Naive B cell (primary cell): ENCODE measurements around the gene HOXB4. TPM values are rescaled to one million over a fixed set of nuclear protein-coding genes. Genes with fewer than 3 reads are reported as not detected.

Source experiments
- ATAC-seq, 2 donors: fragments of 150-1000 bp; cut with Tn5 transposase; 2 replicates each; pipeline ENCODE4 v1.10.0; 2021; ENCODE audit warnings: low read depth in 2 of 2, mild to moderate bottlenecking in 2 of 2, moderate library complexity in 2 of 2
- DNase-seq: peaks from one replicate; pipeline ENCODE4 v3.0.0; 2022
- H3K27ac Mint-ChIP-seq, 6 donors: one replicate each; pipeline ENCODE4 v1.8.0; 2020 to 2022; ENCODE audit warnings: mild to moderate bottlenecking in 6 of 6, mixed read lengths in 6 of 6, moderate library complexity in 5 of 6, inconsistent platforms in 2 of 6
- H3K27me3 Mint-ChIP-seq, 3 donors: one replicate each; pipeline ENCODE4 v1.8.0; 2021 to 2022; ENCODE audit warnings: mixed read lengths in 3 of 3, mild to moderate bottlenecking in 1 of 3
- H3K36me3 Mint-ChIP-seq, 2 donors: one replicate each; pipeline ENCODE4 v1.8.0; 2020 to 2022; ENCODE audit warnings: mixed read lengths in 2 of 2, inconsistent platforms in 1 of 2, mild to moderate bottlenecking in 1 of 2
- H3K4me1 Mint-ChIP-seq, 3 donors: one replicate each; pipeline ENCODE4 v1.8.0; 2020 to 2022; ENCODE audit warnings: mixed read lengths in 3 of 3, inconsistent platforms in 1 of 3, mild to moderate bottlenecking in 1 of 3, moderate library complexity in 1 of 3
- H3K4me3 Mint-ChIP-seq, 8 donors: one replicate each; pipeline ENCODE4 v1.8.0; 2020 to 2022; ENCODE audit warnings: mild to moderate bottlenecking in 8 of 8, mixed read lengths in 8 of 8, moderate library complexity in 8 of 8, inconsistent platforms in 2 of 8
- H3K9me3 Mint-ChIP-seq, 7 donors: one replicate each; pipeline ENCODE4 v1.8.0; 2020 to 2022; ENCODE audit warnings: mixed read lengths in 7 of 7, mild to moderate bottlenecking in 5 of 7, inconsistent platforms in 2 of 7, moderate library complexity in 1 of 7
- polyA plus RNA-seq, 6 donors: library from polyadenylated mRNA; unstranded; fragments of 300-500 nt; fragmentation: Illumina TruSeq; gene quantifications; one replicate each; pipeline ENCODE4 v1.2.3, GENCODE V29; 2021; ENCODE audit warnings: low read depth in 6 of 6

Gene HOXB4
- polyA plus RNA-seq, 6 donors from 2014 or later: 0.07 to 0.25 TPM; not detected in 4

DNA sequence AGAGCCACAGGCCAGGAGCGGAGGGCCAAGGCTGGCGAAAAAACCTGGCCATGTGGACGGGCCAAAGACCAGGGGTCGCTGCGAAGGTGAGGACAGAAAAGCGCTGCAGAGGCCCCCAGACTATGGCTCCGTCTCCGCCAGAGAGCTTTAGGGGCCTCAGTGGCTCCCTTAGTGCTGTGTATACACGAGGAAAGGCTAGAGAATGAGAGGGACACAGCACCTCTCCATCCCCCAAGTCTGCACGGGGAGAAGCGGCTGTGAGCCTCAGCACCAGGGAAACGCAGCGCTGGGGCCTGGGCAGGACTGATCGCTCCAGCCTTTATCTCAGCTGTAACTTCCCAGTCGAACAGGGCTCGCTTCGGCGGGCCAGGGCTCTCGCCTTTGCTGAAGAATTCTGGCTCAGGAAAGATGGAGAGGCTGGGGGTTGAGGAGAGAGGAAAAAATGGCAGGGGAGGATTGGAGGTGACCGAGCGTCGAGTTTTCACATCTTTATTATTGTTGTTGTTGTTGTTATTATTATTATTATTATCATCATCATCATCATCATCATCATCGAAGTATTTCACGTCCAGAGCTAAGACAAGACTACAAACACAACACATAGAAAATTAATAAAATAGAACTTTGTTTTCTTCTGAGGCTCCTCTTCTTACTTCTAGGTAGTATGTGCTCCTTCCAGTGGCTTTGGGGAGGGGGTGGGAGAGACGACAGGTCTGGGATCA, 17.3 kb upstream of the HOXB4 start:
- Mint-ChIP-seq H3K36me3 (peaks cover 0 to 7% of the 10 kb centered on the region in 2 donors), H3K4me3 (peak overlapping the region in 7 of 8 donors; percentile 30 to 82 (median 61)), H3K27me3 (peaks cover 78 to 97% (median 94%) of the 10 kb centered on the region in 3 donors), H3K27ac (peak overlapping the region in 2 of 6 donors; percentile 58 to 82), H3K9me3 (peaks cover 0 to 3% (median 0%) of the 10 kb centered on the region in 7 donors), H3K4me1 (peaks cover 44 to 61% (median 50%) of the 10 kb centered on the region in 3 donors)
- no peak for DNase-seq
- no peak for ATAC-seq

DNA sequence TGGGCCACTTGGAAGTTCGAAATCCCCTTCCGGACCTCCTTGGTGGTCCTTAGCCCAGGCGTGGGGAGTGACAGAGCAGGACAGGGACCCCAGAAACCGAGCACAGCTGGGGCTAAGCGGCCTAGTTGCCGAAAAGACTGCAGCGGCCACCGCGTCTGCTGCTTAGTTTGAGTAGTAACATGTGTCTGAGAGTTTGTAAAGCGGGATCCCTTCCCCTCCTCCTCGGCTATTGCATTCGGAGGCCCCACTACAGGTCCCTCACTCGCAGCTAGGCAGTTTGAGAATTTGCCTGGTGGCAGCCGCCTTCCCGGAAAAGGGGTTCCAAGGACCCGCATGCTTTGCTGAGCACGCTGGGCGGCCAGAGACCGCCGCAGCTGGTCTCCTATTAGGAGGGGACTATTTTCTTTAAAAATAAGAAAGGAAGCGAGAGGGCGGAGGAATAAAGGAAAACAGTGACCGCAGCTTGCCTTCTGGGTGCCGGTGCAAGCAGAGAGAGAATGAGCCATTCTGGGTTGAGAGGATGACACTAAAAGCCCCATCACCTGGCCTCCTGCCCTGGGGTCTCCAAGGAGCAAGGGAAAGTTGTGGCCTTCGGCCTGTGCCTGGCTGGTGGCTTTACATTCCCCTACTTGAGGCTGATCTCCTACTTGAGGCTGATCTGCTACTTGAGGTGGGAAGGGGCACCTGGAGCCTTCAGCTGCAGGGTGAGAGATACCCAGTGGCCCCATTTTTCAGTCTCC, 16.6 kb upstream of the HOXB4 start:
- Mint-ChIP-seq H3K4me1 (peaks cover 51 to 68% (median 58%) of the 10 kb centered on the region in 3 donors), H3K4me3 (peak overlapping the region in 6 of 8 donors; percentile 15 to 79 (median 48)), H3K27me3 (peaks cover 78 to 97% (median 94%) of the 10 kb centered on the region in 3 donors)

DNA sequence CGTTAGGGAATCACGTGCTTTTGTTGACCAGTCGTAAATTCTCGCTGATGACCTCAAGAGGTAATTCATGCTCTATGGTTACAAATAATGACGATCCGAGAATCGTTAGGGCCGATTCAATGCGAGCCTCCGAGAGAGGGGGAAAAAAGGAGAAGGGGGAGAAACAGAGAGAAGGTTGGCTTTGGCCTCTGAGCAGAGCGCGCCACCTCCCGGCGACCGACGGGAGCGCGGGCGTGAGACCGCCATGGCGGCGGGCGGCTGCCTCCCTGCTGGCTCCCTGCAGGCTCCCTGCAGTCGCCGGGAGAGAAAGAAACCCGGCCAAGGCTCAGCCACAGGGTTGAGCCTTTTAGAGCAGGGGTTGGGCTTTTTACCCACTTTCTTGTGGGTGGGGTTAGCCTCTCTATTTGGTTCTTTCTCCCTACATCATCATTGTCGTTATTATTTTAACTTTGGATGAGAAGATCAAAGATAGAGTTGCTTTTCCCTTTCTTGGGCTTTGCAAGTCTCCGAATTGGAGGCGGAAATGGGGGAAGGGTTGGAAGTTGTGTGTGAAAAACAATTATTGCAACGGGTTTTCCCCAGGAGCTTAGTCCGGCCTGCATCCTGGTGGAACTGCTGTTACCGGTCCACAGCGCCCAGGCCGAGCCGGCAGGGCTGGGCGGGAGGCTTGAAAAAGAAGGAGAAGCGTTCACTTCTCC, 15.8 kb upstream of the HOXB4 start:
- Mint-ChIP-seq H3K9me3 (peaks cover 0 to 3% (median 0%) of the 10 kb centered on the region in 7 donors), H3K27ac (peak overlapping the region in 2 of 6 donors; percentile 82 to 87)

More for the DNA sequence above, 16.6 kb upstream of the HOXB4 start:
- H3K27ac Mint-ChIP-seq: peak overlapping the region in 2 of 6 donors; percentile 42 to 82
- H3K36me3 Mint-ChIP-seq: peaks cover 0 to 7% of the 10 kb centered on the region in 2 donors
- ATAC-seq (no peak), DNase-seq (no peak)
- H3K9me3 Mint-ChIP-seq: peaks cover 0 to 3% (median 0%) of the 10 kb centered on the region in 7 donors

DNA sequence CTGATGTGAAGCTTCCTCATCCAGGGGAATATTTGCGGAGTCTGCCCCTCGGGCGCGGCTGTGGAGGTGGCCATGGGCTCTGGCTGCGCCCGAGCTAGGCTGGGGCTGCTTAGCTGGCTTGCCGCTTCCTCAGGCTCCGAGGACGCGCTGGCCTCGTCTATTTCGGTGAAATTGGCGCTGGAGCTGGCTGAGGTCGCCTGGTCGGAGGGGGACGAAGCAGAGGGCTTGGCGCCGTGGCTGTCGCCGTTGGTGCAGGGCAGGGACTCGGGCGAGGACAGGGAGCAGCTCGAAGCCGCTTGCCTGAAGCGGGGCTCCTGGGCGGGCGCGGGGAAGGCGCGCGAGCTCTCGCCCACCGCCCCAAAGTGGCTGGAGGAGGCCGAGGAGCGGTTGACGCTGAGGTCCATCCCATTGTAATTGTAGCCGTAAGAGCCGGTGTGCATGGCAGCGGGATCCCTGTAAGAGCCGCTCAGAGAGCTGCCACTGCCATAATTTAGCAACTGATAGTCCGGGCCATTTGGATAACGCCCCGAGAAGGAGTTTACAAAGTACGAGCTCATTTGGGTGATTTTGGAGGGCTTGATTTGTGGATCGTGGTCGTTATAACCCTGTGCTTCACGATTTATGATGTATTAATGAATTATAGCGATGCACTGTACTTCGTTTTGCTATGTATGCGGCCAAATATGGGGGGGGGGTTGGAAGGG, 15.1 kb upstream of the HOXB4 start, which contains the start of gene HOXB5:
HOXB5 (minus strand) TSS at position 654 of the 704 bp plus-strand sequence; CDS start at position 557, 97 bp downstream.
- no peak for DNase-seq
- Mint-ChIP-seq H3K4me1 (peaks cover 52 to 69% (median 60%) of the 10 kb centered on the region in 3 donors), H3K36me3 (peaks cover 0 to 7% of the 10 kb centered on the region in 2 donors), H3K9me3 (peaks cover 0 to 3% (median 0%) of the 10 kb centered on the region in 7 donors), H3K27ac (peak within 1 kb of the TSS in 2 of 6 donors; percentile 87 to 94), H3K27me3 (peaks cover 77 to 97% (median 94%) of the 10 kb centered on the region in 3 donors), H3K4me3 (peak within 1 kb of the TSS; percentile 74 to 84 (median 78))
- ATAC-seq: peak; percentile 19 to 24

More for the DNA sequence above, 15.8 kb upstream of the HOXB4 start:
- Mint-ChIP-seq H3K36me3 (peaks cover 0 to 7% of the 10 kb centered on the region in 2 donors), H3K4me1 (peaks cover 52 to 73% (median 63%) of the 10 kb centered on the region in 3 donors), H3K27me3 (peaks cover 77 to 97% (median 94%) of the 10 kb centered on the region in 3 donors), H3K4me3 (peak overlapping the region; percentile 44 to 84 (median 74))
- peak; percentile 81 for DNase-seq
- ATAC-seq: peak; percentile 41 to 60

DNA sequence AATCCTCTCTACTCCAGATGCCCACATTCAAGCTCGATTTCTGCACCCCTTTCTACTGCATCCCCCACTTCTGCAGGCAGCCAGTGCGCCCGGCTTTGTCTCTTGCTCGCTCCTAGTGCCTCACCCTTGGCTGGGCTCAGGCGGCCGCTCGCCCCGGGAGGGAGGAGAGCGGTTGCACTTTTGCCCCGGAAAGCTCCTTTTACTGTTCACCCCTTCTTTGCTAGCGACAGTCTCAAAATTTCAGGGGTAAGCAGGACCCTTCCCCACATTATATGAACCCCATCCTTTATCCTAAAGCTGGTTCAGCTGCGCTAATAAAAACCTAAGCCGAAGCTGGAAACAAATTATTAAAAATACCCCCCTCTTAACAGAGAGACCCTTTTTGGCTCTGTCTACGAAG, 14.4 kb upstream of the HOXB4 start:
- Mint-ChIP-seq H3K27ac (peak overlapping the region in 1 of 6 donors; percentile 87), H3K4me1 (peaks cover 48 to 62% (median 54%) of the 10 kb centered on the region in 3 donors), H3K36me3 (peaks cover 0 to 7% of the 10 kb centered on the region in 2 donors), H3K9me3 (peaks cover 0 to 3% (median 0%) of the 10 kb centered on the region in 7 donors), H3K27me3 (peaks cover 77 to 97% (median 94%) of the 10 kb centered on the region in 3 donors), H3K4me3 (peak overlapping the region; percentile 15 to 84 (median 78))
- ATAC-seq: peak; percentile 34 to 47
- DNase-seq: no peak

DNA sequence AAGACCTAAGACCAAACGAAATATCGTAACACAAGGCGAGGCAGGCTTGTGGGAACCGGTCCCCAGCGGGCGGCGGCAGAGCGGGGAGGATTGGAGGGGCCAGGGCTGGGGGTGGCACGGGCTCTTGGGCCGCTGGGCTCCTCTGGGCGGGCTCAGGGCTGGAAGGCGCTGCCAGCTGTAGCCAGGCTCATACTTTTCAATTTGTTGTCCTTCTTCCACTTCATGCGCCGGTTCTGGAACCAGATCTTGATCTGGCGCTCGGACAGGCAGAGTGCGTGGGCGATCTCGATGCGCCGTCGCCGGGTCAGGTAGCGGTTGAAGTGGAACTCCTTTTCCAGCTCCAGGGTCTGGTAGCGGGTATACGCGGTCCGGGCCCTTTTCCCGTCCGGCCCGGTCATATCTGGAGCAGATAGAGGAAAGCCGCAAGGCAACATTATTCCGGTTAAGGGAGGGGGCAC, 13.9 kb upstream of the HOXB4 start:
- Mint-ChIP-seq H3K27ac (no peak overlapping the region), H3K36me3 (peaks cover 0 to 7% of the 10 kb centered on the region in 2 donors), H3K4me3 (peak overlapping the region in 5 of 8 donors; percentile 29 to 82 (median 74)), H3K9me3 (no peaks in the 10 kb centered on the region), H3K4me1 (peaks cover 45 to 57% (median 52%) of the 10 kb centered on the region in 3 donors), H3K27me3 (peaks cover 79 to 97% (median 94%) of the 10 kb centered on the region in 3 donors)
- ATAC-seq: peak; percentile 2 to 9
- DNase-seq: no peak

DNA sequence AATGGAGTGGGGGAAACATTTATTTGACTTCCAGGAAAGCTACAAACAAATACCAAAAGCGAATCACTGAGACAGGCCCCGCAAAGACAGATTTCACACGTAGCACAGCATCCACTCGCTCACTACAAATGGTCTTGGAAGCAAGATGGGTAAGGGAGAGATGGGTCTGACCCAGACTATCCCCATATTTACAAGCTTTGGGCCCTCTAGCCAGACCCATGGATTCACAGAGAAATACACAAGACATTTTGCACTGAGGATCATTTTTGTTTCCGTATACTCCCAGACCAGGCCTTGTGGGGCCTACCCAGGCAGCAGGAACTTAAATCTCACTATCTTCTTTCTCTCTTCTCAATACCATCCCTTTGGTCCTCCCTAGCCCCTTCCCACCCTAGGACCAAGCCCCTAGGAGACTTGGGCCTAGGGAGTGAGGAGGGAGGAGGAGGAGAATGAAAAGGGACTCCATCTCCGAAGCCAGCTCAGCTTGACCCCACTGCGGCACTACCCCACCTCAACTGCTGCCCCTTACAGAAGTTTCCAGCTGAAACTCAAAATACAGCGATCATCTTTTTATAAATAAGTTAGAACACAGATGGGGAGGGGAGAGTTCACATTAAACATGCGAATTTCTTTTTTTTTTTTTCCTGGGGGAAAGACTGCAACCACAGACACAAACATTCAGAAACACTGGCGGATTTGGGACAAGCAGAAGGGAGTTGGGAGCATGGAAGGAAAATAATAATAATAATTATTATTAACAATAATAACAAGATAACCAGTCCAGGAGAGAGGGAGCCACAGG, 13.3 kb upstream of the HOXB4 start:
- peaks cover 0 to 5% of the 10 kb centered on the region in 2 donors for H3K36me3 Mint-ChIP-seq
- no peak for DNase-seq
- peaks cover 40 to 53% (median 48%) of the 10 kb centered on the region in 3 donors for H3K4me1 Mint-ChIP-seq
- ATAC-seq: no peak
- H3K4me3 Mint-ChIP-seq: peak overlapping the region in 5 of 8 donors; percentile 9 to 82 (median 42)
- H3K27me3 Mint-ChIP-seq: peaks cover 79 to 97% (median 94%) of the 10 kb centered on the region in 3 donors
- no peaks in the 10 kb centered on the region for H3K9me3 Mint-ChIP-seq
- H3K27ac Mint-ChIP-seq: peak overlapping the region in 2 of 6 donors; percentile 3 to 87

DNA sequence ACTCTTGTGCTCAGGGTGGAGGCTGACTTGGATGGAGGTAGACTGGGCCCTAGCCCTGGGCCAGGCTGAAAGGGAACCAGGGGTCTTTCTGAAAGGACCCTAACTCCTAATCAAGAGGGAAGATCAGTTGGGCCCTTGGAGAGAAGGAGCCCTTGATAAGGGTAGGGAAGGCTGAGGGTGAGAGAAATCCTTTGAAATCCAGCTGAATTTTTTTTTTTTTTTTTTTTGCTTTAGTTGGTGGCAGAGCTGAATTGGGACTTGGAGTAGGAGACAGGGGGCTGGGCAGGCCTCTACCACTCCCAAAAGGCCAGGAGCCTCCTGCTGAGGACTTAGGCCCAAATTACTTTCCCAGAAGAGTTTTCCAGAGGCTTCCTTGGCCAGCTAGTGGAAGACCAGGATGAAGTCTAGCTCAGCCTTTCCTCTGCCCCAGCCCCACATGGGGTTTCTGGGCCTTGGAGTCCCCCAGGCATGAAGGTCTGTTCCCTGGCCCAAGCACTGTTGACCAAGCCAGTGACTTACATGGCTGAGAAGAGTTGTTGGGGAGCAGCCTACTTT, 12.5 kb upstream of the HOXB4 start:
- DNase-seq (no peak), ATAC-seq (no peak)
- peak overlapping the region in 4 of 8 donors; percentile 25 to 82 (median 64) for H3K4me3 Mint-ChIP-seq
- H3K27me3 Mint-ChIP-seq: peaks cover 78 to 97% (median 94%) of the 10 kb centered on the region in 3 donors
- H3K36me3 Mint-ChIP-seq: no peaks in the 10 kb centered on the region
- peaks cover 44 to 53% (median 50%) of the 10 kb centered on the region in 3 donors for H3K4me1 Mint-ChIP-seq
- H3K27ac Mint-ChIP-seq: peak overlapping the region in 1 of 6 donors; percentile 87
- no peaks in the 10 kb centered on the region for H3K9me3 Mint-ChIP-seq

DNA sequence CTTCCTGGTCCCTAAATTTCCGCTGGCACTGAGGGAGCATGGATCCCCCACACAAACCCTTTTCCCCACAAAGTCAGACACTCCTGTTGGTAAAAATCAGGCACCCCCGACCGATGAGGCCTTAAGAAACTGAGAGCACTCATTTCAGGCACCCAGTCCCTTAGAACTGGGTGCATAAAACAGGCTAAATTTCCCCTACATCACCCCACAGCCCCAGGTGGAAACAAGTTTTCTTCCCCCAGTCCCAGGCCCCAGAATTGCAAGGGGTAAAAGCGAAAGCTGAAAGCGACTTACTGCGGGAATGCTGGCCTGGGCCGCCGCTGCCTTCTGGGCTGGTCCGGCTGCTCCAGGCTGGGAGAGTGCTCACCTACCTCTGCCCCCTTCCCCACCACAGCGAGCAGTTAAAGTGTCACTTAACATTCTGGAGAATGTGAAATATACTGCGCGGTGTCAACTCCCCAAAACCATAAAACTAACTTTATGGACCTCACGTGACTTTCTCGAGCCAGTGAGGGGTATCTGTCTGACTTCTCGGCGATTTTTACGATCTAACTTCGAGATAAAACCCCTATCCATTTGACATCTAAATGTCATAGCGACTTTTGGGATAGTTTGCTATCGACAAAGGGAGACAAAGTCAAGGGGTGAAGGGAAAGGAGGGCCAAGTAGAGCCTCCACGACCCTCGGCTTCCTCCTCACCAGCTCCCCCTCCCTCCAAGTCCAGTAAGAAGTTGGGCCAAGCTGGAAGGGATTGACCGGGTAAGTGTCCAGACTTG, 11.9 kb upstream of the HOXB4 start, which contains the start of gene HOXB3:
HOXB3 (minus strand) TSS at position 411 of the 776 bp plus-strand sequence. CDS start 37,767 bp downstream, outside the sequence.
- DNase-seq (no peak), ATAC-seq (no peak)
- Mint-ChIP-seq H3K27me3 (peaks cover 80 to 97% (median 94%) of the 10 kb centered on the region in 3 donors), H3K4me3 (peak within 1 kb of the TSS; percentile 44 to 89 (median 70)), H3K9me3 (no peaks in the 10 kb centered on the region), H3K4me1 (peaks cover 50 to 56% (median 54%) of the 10 kb centered on the region in 3 donors), H3K27ac (peak within 1 kb of the TSS in 2 of 6 donors; percentile 59 to 87), H3K36me3 (no peaks in the 10 kb centered on the region)

DNA sequence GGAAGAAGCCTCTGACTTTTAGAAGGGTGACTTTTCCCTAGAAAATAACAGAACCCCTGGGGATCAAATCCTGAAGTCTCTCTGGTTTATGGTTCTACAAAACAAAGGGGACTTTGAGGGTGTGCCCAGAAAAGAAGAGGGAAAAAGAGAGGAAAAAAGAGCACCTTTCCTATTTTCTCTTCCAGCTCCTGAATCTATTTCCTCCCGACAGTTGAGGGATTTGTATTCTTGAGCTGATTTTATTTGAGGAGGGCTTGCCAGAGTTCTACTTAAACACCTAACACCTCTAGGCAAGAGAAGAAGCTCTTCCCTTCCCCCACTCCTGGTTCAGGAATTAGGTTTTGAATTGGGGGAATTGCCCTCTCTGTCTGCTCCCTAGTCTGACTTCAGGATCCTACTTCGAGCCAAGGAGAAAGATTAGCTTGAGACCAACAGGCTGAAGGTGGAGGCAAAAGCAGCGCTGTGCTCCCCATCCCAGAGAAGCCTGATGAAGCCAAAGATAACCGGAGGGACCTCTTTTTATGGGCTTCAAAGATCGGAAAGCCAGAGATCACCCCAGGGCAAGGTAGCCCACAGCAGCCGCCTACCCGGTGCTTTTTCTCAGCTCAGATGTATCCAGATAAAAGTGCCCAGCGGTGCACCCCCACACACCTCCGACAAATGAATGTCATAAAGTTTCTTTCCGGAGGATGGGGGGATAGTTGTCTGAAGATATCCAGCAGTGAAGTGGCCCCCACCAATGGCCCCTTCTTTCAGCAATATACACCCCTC, 11.1 kb upstream of the HOXB4 start:
- Mint-ChIP-seq H3K4me3 (peak overlapping the region in 7 of 8 donors; percentile 44 to 89 (median 69)), H3K9me3 (no peaks in the 10 kb centered on the region), H3K27ac (no peak overlapping the region), H3K27me3 (peaks cover 80 to 99% (median 99%) of the 10 kb centered on the region in 3 donors), H3K4me1 (peaks cover 53 to 61% (median 58%) of the 10 kb centered on the region in 3 donors), H3K36me3 (no peaks in the 10 kb centered on the region)
- DNase-seq (no peak), ATAC-seq (no peak)
